GM12875 (cell line): ENCODE measurements around the gene ZNF236.
"Not testable (repeated sequence)": the region's sequence is repeated elsewhere in the genome, so short reads cannot be mapped to it uniquely, and the experiment has no call there.

Experiments
- H3K4me3 ChIP-seq: one replicate; pipeline ENCODE4 v1.5.1; 2011; ENCODE audit warnings: low read depth, low read length, control low read depth
- TF ChIP-seq, protein P1 (sequence below): IDR thresholded peaks from 2 replicates; pipeline ENCODE4 v1.5.1; 2011; ENCODE audit warnings: low read depth, mild to moderate bottlenecking, control low read depth, inconsistent platforms, low read length, moderate library complexity, borderline replicate concordance; ENCODE audit not compliant: insufficient read depth

Gene ZNF236

DNA sequence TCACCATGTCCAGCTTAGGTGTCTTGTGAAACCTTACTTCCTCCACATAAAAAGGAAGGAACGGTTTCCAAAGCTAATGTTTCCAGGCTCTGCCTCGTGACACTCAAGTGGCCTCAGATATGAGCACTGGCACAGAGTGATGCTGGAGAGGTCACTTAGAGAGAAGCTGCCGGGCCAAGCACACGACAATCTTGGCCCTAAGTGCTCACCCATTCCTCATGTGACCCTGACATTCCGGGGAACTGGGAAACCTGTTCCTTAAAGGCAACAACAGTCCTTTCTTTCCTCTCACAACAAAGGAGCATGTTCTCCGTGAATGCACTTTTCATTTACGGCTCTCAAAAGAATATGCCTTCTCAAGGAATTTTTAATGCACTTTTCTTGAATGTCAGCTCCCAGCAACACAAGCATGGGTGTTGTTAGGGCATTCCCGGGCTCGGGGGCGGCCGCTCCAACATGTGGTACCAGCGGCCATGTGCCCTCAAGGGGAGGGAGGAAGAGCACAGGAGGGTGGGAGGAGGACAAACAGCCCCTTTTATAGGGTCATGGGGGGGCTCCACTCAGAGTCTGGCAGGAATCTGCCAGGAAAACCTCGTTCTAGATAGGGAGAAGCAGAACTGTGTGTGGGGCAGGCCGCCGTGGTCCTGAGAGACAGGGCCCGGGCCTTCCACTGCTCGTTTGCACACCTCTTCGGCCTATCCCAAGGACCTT, 191.6 kb downstream of the ZNF236 start:
- TF ChIP-seq, protein P1, sequence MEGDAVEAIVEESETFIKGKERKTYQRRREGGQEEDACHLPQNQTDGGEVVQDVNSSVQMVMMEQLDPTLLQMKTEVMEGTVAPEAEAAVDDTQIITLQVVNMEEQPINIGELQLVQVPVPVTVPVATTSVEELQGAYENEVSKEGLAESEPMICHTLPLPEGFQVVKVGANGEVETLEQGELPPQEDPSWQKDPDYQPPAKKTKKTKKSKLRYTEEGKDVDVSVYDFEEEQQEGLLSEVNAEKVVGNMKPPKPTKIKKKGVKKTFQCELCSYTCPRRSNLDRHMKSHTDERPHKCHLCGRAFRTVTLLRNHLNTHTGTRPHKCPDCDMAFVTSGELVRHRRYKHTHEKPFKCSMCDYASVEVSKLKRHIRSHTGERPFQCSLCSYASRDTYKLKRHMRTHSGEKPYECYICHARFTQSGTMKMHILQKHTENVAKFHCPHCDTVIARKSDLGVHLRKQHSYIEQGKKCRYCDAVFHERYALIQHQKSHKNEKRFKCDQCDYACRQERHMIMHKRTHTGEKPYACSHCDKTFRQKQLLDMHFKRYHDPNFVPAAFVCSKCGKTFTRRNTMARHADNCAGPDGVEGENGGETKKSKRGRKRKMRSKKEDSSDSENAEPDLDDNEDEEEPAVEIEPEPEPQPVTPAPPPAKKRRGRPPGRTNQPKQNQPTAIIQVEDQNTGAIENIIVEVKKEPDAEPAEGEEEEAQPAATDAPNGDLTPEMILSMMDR, result no peak
- H3K4me3 ChIP-seq, result no peak overlapping the region

DNA sequence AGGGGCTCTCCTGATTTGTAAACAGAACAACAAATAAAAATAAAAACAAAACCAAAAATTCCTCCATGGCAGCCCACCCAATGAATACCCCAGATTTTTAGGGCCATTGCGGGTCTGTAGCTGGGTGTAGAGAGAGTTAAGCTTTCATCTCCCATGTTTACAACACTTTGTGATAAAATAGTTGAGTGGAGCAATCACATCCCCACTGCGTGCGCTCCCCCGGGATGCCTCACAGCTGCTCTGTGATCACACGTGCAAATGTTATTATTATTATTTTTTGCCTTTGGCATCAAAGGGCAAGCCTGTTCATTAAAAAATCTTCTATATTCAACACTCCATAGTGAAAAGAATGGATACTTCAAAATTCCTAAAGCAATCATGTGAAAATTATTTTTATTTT, 192.2 kb downstream of the ZNF236 start:
- no peak overlapping the region for H3K4me3 ChIP-seq
- TF ChIP-seq, protein P1, result no peak

DNA sequence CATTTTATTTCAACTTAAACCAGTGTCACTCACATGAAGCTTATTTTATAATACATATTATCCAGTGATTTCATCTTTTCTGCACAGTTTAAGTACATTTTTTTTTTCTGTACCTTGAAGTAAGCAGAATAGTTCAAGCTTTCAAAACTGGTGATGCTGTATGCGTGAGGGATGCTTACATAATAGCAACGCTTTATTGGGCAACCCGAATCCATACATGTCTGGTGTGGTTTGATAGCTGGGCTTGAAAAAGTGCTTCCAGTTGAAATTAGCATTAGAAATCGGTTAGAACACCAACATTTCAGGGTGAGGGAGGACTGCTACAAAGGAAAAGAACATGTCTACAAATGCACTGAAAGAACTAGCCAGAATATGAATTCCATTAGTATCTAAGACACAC, 192.8 kb downstream of the ZNF236 start:
- H3K4me3 ChIP-seq, result no peak overlapping the region
- TF ChIP-seq, protein P1, result no peak

DNA sequence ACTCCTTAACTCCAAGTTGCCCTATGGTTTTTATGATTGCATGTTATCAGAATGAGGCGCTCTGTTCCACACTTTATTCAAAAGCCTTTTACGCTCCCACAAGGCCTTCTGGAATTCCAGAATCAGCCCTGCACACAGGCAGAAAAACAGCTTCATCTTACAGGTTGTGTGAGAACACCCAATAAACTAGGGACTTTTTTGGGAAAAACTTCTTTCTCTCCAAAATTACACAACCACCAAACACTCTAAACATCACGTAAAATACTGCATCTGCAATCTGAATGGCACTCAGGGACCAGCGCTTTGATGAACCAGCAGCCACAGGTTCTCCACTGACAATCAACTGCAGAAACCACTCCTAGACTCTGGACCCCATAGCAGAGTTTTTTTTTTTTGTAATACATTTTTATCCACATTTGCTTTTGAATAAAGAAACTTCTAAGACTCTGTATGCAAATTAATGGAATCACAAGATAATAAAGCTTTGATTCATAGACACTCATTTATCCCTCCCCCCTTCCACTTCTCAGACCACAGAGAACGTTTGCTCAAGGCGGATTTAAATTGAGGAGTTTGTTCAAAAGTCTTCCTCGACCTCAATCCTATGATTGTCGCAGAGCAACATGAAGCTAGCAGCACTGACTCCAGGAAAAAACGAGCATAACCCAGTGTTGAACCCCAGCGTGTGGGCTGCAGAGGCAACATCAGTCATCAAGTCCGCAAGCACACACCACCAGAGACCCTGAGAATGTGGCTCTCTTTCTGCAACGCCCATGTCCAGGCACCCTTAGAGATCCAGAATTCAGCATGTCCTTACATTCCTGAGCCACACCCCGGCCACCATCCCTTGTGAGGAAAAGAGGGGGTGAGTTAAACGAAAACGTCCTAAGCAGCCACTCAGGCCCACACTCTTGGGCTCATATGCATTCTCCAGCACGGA, 193.7 kb downstream of the ZNF236 start:
- H3K4me3 ChIP-seq, result no peak overlapping the region
- TF ChIP-seq, protein P1, result no peak

DNA sequence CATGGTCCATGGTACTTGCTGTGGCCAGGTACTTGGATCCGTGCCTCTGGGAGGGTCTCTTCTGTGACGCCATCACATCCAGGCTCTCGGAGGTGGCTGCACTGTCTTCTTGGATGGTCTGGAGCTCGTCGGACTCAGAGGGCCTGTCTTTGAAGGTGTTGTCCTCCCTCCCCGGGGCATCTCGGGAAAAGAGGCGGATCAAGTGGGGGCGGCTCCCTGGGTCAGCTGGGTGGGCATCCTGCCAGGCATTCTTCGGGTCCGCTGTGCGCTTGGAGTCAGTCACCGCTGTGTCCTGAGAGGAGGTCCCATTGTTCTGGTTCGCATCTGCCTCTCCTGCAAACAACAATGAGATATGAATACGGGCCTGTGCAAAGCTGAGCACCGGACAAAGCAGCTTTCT, 194.6 kb downstream of the ZNF236 start:
- H3K4me3 ChIP-seq, result no peak overlapping the region
- TF ChIP-seq, protein P1, result no peak

DNA sequence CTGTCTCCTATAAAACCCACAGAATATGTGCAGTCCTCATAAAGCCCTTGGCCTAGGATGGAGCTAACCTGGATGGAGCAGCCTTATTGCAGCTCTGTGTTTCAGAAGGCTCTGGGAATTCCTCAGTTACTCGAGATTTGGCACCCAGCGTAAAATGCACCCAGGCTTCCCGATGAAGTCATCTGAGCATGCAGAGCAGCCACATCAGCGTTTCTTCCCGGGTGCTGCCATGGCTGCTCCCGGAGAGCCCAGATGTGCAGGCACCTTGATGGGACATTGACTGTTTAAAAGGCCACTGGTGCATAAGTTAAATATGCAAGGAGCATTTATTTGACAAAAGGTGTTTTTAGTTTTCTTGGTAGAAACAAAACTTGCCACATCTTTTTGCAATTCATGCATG, 195.0 kb downstream of the ZNF236 start:
- no peak overlapping the region for H3K4me3 ChIP-seq

DNA sequence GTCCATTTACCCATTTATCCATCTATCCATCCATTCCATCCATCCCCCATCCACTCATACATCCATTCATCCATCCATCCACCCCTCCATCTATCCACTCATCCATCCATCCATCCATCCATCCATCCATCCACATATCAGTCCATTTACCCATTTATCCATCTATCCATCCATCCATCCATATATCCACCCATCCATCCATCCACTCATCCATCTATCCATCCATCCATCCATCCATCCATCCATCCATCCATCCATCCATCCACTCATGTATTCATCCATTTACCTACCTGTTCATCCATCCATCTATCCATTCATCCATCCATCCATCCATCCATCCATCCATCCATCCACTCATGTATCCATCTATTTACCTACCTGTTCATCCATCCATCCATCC, 196.3 kb downstream of the ZNF236 start:
- H3K4me3 ChIP-seq, result not testable (repeated sequence)

More for the DNA sequence above, 195.0 kb downstream of the ZNF236 start:
- TF ChIP-seq, protein P1, result no peak
